GM18520 (cell line): ENCODE results near the gene SNX8.
"Not testable (repeated sequence)": the region's sequence is repeated elsewhere in the genome, so short reads cannot be mapped to it uniquely, and the experiment has no call there.

Source experiments
- ATAC-seq: cut with Tn5 transposase; IDR thresholded peaks from one replicate; pipeline ENCODE4 v1.9.1; 2021; ENCODE audit not compliant: unreplicated experiment

The SNX8 gene

DNA sequence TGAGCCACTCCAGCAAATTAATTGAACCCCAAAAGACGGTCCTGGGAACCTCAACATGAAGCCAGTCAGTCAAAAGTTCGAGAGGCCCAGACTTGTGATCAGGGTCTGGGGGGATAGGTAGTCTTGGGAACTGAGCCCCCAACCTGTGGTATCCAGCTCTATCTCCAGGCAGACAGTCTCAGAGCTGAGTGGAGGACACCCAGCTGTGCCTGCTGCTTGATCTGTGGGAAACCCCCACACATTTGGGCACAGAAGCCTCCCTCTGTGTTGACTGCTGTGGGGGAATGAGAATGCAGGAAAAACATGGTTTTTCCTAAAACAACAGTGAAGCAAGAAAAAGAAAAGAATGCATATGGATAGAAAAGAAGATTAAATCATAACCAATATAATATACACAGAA is 16.3 kb upstream of the SNX8 start:
- no peak for ATAC-seq

DNA sequence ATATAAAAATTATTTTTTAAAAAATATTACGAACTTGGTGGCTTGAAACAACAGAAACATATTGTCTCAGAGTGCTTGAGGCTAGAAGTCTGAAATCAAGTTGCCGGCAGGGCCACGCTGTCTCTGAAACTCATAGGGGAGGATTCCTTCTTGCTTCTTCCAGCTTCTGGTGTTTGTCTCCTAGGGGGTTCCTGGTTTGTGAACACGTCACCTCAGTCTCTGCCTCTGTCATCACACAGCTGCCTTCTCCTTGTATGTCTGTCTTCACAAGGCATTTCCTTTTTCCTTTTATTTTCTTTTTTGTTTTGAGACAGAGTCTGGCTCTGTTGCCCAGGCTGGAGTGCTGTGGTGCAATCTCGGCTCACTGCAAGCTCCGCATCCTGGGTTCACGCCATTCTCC is 12.7 kb upstream of the SNX8 start:
- no peak for ATAC-seq

DNA sequence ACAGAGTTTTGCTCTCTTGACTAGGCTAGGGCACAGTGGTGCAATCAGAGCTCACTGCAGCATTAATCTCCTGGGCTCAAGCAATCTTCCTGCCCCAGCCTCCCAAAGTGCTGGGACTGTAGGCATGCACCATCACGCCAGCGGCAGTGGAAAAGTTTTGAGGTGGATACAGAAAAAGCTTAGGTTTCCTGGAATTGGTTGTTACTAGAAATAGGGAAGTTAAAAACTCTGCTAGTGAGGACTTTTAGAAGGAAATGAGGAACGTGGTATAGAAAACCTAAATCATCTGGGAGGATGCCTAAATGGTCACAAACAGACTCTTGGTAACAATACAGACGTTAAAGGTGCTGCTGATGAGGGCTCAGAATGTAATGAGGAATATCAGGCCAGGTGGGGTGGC is 10.9 kb upstream of the SNX8 start:
- ATAC-seq = no peak

DNA sequence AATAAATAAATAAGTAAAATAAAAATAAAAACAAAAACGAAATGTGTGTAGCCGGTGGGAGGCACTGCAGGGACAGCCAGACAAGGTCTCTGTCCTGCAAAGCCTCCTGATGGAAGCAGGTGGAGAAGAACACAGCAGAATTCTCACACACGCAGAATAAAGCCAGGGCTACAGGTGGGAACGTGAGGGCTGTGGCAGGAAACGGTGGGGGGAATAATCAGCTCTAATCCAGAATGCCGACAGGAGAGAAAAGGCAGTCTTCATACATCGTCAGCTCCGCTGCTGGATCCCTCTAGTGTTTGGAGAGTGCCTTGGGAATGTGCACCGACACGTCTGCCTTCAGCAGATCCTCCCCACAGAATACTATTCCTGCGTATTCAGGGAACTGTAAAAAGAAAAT is 6.8 kb upstream of the SNX8 start:
- no peak for ATAC-seq

DNA sequence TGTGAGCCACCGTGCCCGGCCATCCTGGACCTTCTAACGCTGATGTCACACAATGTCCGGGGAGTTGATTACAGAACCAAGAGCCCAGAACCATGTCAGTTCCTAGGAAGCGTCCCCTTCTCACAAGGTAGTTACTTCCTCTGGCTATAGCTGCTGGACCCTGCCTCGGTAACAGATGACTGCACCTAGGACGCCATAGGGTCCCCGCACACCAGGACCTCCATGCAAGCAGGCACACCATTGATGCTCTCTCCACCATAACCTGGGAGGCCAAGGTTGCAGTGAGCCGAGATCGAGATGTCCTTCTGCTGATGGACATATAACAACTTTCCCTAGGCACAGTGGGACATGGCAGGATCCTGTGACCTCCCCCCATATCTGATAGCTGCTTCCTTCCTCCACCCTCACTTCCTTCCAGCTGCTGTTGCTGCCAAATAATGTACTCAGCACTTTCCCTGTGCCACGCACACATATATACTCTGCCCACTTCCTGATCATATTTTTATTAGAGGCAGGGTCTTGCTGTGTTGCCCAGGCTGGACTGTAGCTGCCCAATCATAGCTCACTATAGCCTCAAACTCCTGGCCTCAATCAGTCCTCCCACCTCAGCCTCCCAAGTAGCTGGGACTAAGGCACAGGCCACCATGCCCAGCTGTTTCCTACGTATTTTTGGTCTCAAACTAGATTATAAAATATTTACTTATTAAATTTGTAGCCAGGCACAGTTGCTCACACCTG is 3.5 kb upstream of the SNX8 start:
- ATAC-seq = no peak

DNA sequence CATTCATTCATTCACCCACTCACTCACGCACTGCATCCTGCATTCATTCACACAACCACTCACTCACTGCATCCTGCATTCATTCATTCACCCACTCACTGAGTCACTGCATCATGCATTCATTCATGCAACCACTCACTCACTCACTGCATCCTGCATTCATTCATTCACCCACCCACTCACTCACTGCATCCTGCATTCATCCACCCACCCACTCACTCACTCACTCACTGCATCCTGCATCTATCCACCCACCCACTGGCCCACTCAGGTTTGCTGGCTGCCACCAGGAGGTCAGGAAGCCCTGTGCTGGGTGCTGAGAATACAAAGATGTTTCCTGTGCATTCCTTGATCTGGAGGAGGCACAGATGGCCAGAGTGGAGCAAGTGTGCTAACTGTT is 2.3 kb upstream of the SNX8 start:
- no peak for ATAC-seq

DNA sequence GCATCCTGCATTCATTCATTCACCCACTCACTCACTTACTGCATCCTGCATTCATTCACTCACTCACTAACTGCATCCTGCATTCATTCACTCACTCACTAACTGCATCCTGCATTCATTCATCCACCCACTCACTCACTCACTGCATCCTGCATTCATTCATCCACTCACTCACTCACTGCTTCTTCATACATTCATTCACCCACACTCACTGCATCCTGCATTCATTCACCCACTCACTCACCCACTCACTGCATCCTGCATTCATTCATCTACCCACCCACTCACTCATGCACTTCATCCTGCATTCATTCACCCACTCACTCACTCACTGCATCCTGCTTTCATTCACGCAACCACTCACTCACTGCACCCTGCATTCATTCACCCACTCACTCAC is 1.5 kb upstream of the SNX8 start:
- no peak for ATAC-seq

DNA sequence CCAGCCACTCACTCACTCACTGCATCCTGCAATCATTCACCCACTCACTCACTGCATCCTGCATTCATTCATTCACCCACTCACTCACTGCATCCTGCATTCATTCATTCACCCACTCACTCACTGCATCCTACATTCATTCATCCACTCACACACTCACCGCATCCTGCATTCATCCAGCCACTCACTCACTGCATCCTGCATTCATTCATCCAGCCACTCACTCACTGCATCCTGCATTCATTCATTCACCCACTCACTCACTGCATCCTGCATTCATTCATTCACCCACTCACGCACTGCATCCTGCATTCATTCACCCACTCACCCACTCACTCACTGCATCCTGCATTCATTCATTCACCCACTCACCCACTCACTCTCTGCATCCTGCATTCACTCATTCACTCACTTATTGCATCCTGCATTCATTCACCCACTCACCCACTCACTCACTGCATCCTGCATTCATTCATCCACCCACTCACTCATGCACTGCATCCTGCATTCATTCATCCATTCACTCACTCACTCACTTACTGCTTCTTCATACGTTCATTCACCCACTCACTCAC is 802 bp upstream of the SNX8 start:
- not testable (repeated sequence) for ATAC-seq

DNA sequence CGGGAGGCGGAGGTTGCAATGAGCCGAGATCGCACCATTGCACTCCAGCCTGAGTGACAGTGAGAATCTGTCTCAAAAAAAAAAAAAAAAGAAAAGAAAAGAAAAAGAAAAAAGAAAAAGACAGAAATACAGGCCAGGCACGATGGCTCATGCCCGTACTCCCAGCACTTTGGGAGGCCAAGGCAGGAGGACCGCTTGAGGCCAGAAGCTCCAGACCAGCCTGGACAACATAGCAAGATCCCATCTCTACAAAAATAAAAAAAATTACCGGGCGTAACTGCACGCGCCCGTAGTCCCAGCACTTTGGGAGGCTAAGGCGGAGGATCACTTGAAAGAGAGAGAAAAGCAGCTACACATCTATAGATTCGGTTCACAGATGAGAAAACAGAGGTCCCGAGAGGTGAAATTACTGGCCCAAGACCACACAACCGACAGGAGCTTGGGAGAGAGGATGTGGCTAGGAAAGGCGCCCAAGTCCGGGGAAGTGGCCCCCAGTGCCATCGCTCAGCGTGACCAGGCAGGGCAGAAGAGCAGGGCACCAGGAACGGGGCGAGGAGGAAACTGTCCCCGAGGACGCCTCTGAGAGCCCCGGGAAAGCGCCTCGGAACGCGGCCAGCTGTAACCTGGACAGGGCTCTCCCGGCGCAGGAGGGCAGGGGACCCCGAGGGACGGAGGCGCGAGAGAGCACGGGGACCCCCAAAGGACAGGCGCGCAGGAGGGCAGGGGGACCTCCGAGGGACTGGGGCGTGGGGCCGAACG is 612 bp downstream of the SNX8 start:
- no peak for ATAC-seq

DNA sequence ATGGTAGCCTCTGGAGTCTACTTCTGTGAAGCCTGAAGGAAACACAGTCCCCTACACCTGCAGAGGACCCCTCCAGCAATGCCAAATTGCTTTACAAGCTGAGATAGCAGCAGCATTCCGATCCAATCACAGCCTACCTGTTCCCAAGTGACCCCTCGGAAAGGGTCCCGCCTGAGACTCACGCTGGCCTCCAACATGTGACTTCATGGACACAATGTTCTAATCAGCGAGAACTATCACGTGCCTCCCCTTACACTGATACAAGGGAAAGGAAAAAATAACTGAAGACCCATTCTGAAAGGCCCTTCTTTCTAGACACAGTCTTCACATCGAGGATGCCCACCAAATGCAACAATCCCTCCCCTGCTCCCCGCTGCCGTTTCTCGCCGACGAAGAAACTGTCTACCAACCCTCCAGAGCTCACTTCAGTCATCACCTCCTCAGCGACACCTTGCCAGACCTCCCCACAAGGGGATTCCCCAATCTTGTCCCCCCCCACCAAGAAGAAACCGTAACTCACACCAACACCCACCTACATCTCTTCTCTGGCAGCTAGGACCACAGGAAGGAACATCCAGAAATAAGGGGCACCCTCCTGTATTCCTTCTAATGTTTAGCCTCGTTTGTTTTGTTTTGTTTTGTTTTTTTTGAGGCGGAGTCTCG is 1.8 kb downstream of the SNX8 start:
- no peak for ATAC-seq

DNA sequence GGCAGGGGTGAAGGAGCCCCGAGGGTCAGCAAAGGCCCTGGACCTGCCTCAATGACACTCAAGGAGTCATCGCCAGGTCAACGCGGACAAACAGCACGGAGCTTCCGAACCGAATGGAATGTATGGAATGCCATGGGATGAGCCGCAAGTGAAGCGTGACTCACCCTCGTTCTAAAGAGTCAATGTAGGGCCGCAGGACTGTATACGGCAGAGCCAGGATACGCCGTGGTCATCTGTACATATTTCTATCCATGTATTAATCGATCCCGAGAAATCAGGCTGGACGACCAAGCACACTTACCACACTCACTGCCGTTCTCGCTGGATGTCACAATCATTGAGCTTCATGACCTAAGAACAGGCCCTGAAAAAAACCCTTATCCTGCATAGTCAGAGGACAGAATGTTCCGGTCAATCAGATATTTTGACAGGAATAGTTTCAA is 4.3 kb downstream of the SNX8 start:
- no peak for ATAC-seq

DNA sequence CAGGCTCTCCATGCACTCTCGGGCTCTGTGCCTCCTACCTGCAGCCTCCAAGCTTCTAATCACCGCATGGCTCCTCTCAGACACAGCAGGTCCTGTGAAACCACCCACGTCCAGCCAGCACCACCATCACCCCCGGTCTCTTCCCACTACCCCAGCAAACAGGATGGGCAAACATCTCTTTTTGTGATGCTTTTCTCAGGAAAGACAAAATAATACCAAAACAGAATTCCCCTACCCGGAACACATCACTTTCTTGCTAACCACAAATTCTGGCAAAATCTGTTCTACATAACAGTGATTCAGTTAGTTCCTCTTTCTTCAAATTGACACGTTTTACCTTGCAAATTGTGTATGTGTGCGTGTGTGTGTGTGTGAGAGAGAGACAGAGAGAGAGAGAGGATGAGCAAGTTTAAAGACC is 6.5 kb downstream of the SNX8 start:
- ATAC-seq = peak; percentile 35

DNA sequence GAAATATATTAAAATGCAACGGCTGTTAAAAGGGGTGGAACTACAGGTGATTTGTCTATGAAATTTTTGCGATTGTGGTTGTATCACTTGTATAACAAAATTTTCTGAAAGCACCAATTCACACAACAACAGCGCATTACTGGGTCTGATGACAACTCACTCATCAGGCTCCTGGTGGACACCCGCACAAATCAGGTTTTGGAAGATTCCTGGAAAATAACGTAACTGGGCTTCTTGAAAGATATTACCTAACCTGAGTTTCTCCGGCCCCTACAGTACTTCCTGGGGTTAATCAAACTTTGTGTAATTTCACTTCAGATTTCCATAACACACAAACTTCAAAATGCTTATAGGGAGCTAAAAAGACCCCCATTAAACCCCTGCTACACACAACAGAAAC is 7.6 kb downstream of the SNX8 start:
- no peak for ATAC-seq

DNA sequence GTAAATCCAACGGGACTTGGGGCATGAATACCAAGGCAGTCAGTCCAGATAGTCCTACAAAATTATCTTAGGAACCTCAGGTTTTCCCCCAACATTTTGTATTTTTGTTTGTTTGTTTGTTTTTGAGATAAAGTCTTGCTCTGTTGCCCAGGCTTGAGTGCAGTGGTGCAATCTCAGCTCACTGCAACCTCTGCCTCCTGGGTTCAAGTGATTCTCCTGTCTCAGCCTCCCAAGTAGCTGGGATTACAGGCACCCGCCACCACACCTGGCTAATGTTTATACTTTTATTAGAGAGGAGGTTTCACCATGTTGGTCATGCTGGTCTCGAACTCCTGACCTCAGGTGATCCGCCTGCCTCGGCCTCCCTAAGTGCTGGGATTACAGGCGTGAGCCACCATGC is 9.0 kb downstream of the SNX8 start:
- not testable (repeated sequence) for ATAC-seq

DNA sequence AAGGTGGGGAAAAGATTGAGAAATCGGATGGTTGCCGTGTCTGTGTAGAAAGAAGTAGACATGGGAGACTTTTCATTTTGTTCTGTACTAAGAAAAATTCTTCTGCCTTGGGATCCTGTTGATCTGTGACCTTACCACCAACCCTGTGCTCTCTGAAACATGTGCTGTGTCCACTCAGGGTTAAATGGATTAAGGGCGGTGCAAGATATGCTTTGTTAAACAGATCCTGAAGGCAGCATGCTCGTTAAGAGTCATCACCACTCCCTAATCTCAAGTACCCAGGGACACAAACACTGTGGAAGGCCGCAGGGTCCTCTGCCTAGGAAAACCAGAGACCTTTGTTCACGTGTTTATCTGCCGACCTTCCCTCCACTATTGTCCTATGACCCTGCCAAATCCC is 10.7 kb downstream of the SNX8 start:
- ATAC-seq = not testable (repeated sequence)

DNA sequence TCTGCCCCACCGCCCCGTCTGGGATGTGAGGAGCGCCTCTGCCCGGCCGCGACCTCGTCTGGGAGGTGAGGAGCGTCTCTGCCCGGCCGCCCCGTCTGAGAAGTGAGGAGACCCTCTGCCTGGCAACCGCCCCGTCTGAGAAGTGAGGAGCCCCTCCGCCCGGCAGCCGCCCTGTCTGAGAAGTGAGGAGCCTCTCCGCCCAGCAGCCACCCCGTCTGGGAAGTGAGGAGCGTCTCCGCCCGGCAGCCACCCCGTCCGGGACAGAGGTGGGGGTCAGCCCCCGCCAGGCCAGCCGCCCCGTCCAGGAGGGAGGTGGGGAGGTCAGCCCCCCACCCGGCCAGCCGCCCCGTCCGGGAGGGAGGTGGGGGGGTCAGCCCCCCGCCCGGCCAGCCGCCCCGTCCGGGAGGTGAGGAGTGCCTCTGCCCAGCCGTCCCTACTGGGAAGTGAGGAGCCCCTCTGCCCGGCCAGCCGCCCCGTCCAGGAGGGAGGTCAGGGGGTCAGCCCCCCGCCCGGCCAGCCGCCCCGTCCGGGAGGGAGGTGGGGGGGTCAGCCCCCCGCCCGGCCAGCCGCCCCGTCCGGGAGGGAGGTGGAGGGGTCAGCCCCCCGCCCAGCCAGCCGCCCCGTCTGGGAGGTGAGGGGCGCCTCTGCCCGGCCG is 11.4 kb downstream of the SNX8 start:
- not testable (repeated sequence) for ATAC-seq

DNA sequence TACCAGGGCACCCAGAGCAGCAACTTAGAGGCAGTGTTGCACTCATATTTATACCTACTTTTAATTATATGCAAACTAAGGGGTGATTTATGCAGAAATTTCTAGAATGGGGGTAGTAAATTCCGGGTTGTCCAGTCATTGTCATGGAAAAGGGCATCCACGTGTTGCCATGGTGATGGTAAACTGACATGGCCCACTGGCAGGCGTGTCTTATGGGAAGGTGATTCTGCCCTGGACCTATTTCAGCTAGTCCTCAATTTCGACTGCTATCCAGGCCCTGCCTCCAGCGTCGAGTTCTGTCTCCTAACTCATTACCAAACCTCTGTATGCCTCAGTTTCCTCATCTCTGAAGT is 12.8 kb downstream of the SNX8 start:
- ATAC-seq = no peak

DNA sequence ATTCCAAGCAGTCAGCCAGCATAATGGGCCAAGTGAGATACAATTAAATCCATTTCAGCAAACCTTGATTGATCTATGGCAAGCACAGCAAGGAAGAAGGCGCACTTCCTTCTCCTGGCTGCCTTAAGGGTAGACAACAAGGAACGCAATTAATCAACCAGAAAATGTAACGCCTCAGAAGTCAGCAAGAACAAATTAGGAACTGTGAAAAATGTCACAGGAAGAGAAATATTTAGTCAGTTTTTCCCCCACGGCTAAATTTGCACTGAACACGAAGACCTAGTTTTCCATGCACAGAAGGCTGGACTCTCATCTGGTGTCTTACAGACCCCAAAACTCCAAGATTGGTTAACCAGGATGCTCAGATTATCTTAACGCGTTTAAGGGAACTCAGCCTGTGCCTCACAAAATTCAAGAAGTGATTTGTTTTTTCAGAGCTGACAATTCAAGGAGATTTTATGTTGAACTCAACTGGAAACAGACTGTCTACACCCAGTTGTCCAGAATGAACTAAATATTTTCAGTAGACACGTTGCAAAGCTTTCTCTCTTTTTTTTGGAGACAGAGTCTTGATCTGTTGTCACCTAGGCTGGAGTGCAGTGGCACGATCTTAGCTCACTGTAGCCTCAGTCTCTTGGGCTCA is 14.2 kb downstream of the SNX8 start:
- ATAC-seq = peak; percentile 27

DNA sequence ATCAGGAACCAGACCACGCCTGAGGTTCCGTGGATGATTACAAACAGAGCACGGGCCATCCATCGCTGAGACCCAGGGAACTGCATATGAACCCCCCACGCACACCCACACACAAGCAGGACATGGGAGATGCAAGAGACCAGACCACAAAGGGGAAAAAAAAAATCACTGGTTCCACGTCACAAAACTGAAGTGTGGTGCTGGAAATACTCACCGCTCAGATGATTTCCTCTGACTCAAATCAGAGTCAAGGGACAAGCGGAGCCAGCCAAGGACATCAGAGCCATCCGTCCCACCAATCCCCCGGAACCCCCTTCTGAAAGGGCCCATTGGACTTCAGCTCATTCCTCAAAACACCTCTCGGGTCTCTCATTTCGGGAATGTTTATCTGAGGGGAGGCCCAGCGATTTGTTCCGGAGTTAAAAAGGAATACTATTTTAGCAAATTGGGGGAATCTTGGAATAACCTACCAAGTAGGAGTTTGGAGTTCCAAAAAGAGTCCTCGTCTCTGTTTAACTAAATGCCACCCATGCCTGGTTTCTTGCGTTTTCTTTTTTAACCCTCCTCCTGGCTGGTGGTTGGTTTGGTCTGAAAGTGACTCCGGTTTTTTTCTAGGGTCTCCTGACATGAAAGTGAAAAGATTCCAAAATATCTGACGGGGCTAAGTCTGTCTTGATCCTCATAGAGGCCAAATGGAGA is 15.0 kb downstream of the SNX8 start:
- ATAC-seq = no peak

DNA sequence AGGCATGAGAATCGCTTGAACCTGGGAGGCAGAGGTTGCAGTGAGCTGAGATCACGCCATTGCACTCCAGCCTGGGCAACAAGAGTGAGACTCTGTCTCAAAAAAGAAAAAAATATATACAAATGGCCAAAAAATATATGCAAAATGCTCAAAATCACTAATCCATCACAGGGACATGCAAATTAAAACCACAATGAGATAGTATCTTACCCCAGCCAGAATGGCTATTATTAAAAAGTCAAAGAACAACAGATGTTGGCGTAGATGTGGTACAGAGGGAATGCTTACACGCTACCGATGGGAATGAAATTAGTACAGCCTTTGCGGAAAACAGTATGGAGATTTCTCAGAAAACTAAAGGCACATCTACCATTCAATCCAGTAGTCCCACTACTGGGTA is 17.4 kb downstream of the SNX8 start:
- ATAC-seq = no peak
